Measurements from ENCODE around the gene TENM4. TPM values are rescaled to one million over a fixed set of nuclear protein-coding genes. Genes with fewer than 3 reads are reported as not detected.

The TENM4 gene
- total and polyA plus RNA-seq, 4 experiments from 2014 or later: 0.25 to 0.28 TPM; not detected in 2

GRCh38 chr11:79206951-79207350 lies 233.9 kb downstream of the TENM4 start:
- H3K36me3 ChIP-seq (ENCODE audit: insufficient read depth, low read length): no peaks in the 10 kb centered on the region
- no peaks in the 10 kb centered on the region for H3K9me3 Mint-ChIP-seq
- H3K4me3 ChIP-seq (ENCODE audit: low read length in 2 of 2): no peak overlapping the region
- CTCF ChIA-PET (ENCODE audit: partially characterized antibody): interaction anchor here (1.1 kb wide), 1 partner anchor 17 kb away, joined by 3 read pairs; no protein-coding TSS in a partner anchor
- peaks cover 0 to 1% of the 10 kb centered on the region in 2 donors for H3K27me3 Mint-ChIP-seq
- H3K36me3 Mint-ChIP-seq: no peaks in the 10 kb centered on the region
- H3K27ac Mint-ChIP-seq: no peak overlapping the region
- DNase-seq: no peak
- intact Hi-C loops (cut with micrococcal nuclease): no loop called here
- H3K4me1 Mint-ChIP-seq: no peaks in the 10 kb centered on the region
- H3K27me3 ChIP-seq (ENCODE audit: insufficient read depth, low read length): no peaks in the 10 kb centered on the region
- no peak overlapping the region for H3K27ac ChIP-seq (ENCODE audit: low read depth, low read length)
- no peaks in the 10 kb centered on the region for H3K9me3 ChIP-seq (ENCODE audit: control insufficient read depth in 1 of 2, low read length in 2 of 2)
- H3K4me1 ChIP-seq (ENCODE audit: insufficient read depth, low read length): no peaks in the 10 kb centered on the region
- POLR2A ChIA-PET (ENCODE audit: partially characterized antibody): no interaction called here
- H3K4me3 Mint-ChIP-seq: no peak overlapping the region

- peaks cover 0 to 1% of the 10 kb centered on the region in 2 donors for H3K27me3 Mint-ChIP-seq
- DNase-seq: no peak
- Histone ChIP-seq H3K27ac (ENCODE audit: low read depth, low read length) (no peak overlapping the region), H3K27me3 (ENCODE audit: insufficient read depth, low read length) (no peaks in the 10 kb centered on the region), H3K36me3 (ENCODE audit: insufficient read depth, low read length) (no peaks in the 10 kb centered on the region), H3K4me3 (ENCODE audit: low read length in 2 of 2) (no peak overlapping the region), H3K4me1 (ENCODE audit: insufficient read depth, low read length) (no peaks in the 10 kb centered on the region), H3K9me3 (ENCODE audit: control insufficient read depth in 1 of 2, low read length in 2 of 2) (no peaks in the 10 kb centered on the region)
- H3K4me1 Mint-ChIP-seq: no peaks in the 10 kb centered on the region
- H3K9me3 Mint-ChIP-seq: peaks cover 0 to 3% (median 0%) of the 10 kb centered on the region in 8 donors
- no peak overlapping the region for H3K4me3 Mint-ChIP-seq
- H3K36me3 Mint-ChIP-seq: no peaks in the 10 kb centered on the region
- POLR2A ChIA-PET (ENCODE audit: partially characterized antibody): no interaction called here
- intact Hi-C loops (cut with micrococcal nuclease): no loop called here
- CTCF ChIA-PET (ENCODE audit: partially characterized antibody): interaction anchor here (1.1 kb wide), 1 partner anchor 18 kb away, joined by 3 read pairs; no protein-coding TSS in a partner anchor
- no peak overlapping the region for H3K27ac Mint-ChIP-seq
Observed at GRCh38 chr11:79205786-79206185, 235.0 kb downstream of the TENM4 start.

GRCh38 chr11:79201677-79202347 lies 239.0 kb downstream of the TENM4 start:
- no peaks in the 10 kb centered on the region for H3K4me1 ChIP-seq (ENCODE audit: insufficient read depth, low read length)
- no peak overlapping the region for H3K4me3 Mint-ChIP-seq
- CTCF ChIA-PET (ENCODE audit: partially characterized antibody): no interaction called here
- no peak overlapping the region for H3K4me3 ChIP-seq (ENCODE audit: low read length in 2 of 2)
- no peaks in the 10 kb centered on the region for H3K9me3 ChIP-seq (ENCODE audit: control insufficient read depth in 1 of 2, low read length in 2 of 2)
- H3K27ac ChIP-seq (ENCODE audit: low read depth, low read length): no peak overlapping the region
- no peaks in the 10 kb centered on the region for H3K4me1 Mint-ChIP-seq
- no peak for DNase-seq
- peaks cover 0 to 3% (median 0%) of the 10 kb centered on the region in 8 donors for H3K9me3 Mint-ChIP-seq
- peak overlapping the region in 1 of 7 donors; percentile 69 for H3K27ac Mint-ChIP-seq
- H3K27me3 Mint-ChIP-seq: peaks cover 0 to 1% of the 10 kb centered on the region in 2 donors
- H3K36me3 Mint-ChIP-seq: no peaks in the 10 kb centered on the region
- POLR2A ChIA-PET (ENCODE audit: partially characterized antibody): no interaction called here
- no peaks in the 10 kb centered on the region for H3K27me3 ChIP-seq (ENCODE audit: insufficient read depth, low read length)
- intact Hi-C loops (cut with micrococcal nuclease): no loop called here
- H3K36me3 ChIP-seq (ENCODE audit: insufficient read depth, low read length): no peaks in the 10 kb centered on the region

- ChIA-PET CTCF (ENCODE audit: partially characterized antibody) (no interaction called here), POLR2A (ENCODE audit: partially characterized antibody) (no interaction called here)
- Histone ChIP-seq H3K4me3 (ENCODE audit: low read length in 2 of 2) (no peak overlapping the region), H3K27me3 (ENCODE audit: insufficient read depth, low read length) (no peaks in the 10 kb centered on the region), H3K9me3 (ENCODE audit: control insufficient read depth in 1 of 2, low read length in 2 of 2) (no peaks in the 10 kb centered on the region), H3K36me3 (ENCODE audit: insufficient read depth, low read length) (no peaks in the 10 kb centered on the region), H3K4me1 (ENCODE audit: insufficient read depth, low read length) (no peaks in the 10 kb centered on the region), H3K27ac (ENCODE audit: low read depth, low read length) (no peak overlapping the region)
- intact Hi-C loops (cut with micrococcal nuclease): no loop called here
- Mint-ChIP-seq H3K4me1 (no peaks in the 10 kb centered on the region), H3K36me3 (no peaks in the 10 kb centered on the region), H3K9me3 (peaks cover 0 to 3% (median 0%) of the 10 kb centered on the region in 8 donors), H3K4me3 (no peak overlapping the region), H3K27me3 (peaks cover 0 to 1% of the 10 kb centered on the region in 2 donors), H3K27ac (no peak overlapping the region)
- no peak for DNase-seq
Observed at GRCh38 chr11:79200398-79201070, 240.3 kb downstream of the TENM4 start.

GRCh38 chr11:79199729-79200354 lies 241.0 kb downstream of the TENM4 start:
- H3K27ac ChIP-seq (ENCODE audit: low read depth, low read length): no peak overlapping the region
- no peaks in the 10 kb centered on the region for H3K36me3 ChIP-seq (ENCODE audit: insufficient read depth, low read length)
- intact Hi-C loops (cut with micrococcal nuclease): no loop called here
- no peak overlapping the region for H3K4me3 ChIP-seq (ENCODE audit: low read length in 2 of 2)
- no peaks in the 10 kb centered on the region for H3K4me1 ChIP-seq (ENCODE audit: insufficient read depth, low read length)
- POLR2A ChIA-PET (ENCODE audit: partially characterized antibody): no interaction called here
- no peaks in the 10 kb centered on the region for H3K9me3 ChIP-seq (ENCODE audit: control insufficient read depth in 1 of 2, low read length in 2 of 2)
- Mint-ChIP-seq H3K27me3 (peaks cover 0 to 1% of the 10 kb centered on the region in 2 donors), H3K4me1 (no peaks in the 10 kb centered on the region), H3K9me3 (peaks cover 0 to 3% (median 0%) of the 10 kb centered on the region in 8 donors), H3K4me3 (no peak overlapping the region), H3K36me3 (no peaks in the 10 kb centered on the region), H3K27ac (no peak overlapping the region)
- DNase-seq: no peak
- CTCF ChIA-PET (ENCODE audit: partially characterized antibody): no interaction called here
- no peaks in the 10 kb centered on the region for H3K27me3 ChIP-seq (ENCODE audit: insufficient read depth, low read length)

- intact Hi-C loops (cut with micrococcal nuclease): no loop called here
- Histone ChIP-seq H3K9me3 (ENCODE audit: control insufficient read depth in 1 of 2, low read length in 2 of 2) (no peaks in the 10 kb centered on the region), H3K36me3 (ENCODE audit: insufficient read depth, low read length) (no peaks in the 10 kb centered on the region), H3K4me3 (ENCODE audit: low read length in 2 of 2) (no peak overlapping the region), H3K27ac (ENCODE audit: low read depth, low read length) (no peak overlapping the region), H3K27me3 (ENCODE audit: insufficient read depth, low read length) (no peaks in the 10 kb centered on the region), H3K4me1 (ENCODE audit: insufficient read depth, low read length) (no peaks in the 10 kb centered on the region)
- H3K9me3 Mint-ChIP-seq: peaks cover 0 to 6% (median 1%) of the 10 kb centered on the region in 8 donors
- H3K27me3 Mint-ChIP-seq: peaks cover 0 to under 1% of the 10 kb centered on the region in 2 donors
- DNase-seq: no peak
- POLR2A ChIA-PET (ENCODE audit: partially characterized antibody): no interaction called here
- no peaks in the 10 kb centered on the region for H3K36me3 Mint-ChIP-seq
- H3K27ac Mint-ChIP-seq: no peak overlapping the region
- CTCF ChIA-PET (ENCODE audit: partially characterized antibody): no interaction called here
- no peaks in the 10 kb centered on the region for H3K4me1 Mint-ChIP-seq
- H3K4me3 Mint-ChIP-seq: no peak overlapping the region
Observed at GRCh38 chr11:79198898-79199250, 242.0 kb downstream of the TENM4 start.

GRCh38 chr11:79198203-79198897 lies 242.5 kb downstream of the TENM4 start:
- intact Hi-C loops (cut with micrococcal nuclease): no loop called here
- ChIA-PET POLR2A (ENCODE audit: partially characterized antibody) (no interaction called here), CTCF (ENCODE audit: partially characterized antibody) (no interaction called here)
- DNase-seq: no peak
- Histone ChIP-seq H3K4me1 (ENCODE audit: insufficient read depth, low read length) (no peaks in the 10 kb centered on the region), H3K4me3 (ENCODE audit: low read length in 2 of 2) (no peak overlapping the region), H3K9me3 (ENCODE audit: control insufficient read depth in 1 of 2, low read length in 2 of 2) (no peaks in the 10 kb centered on the region), H3K27ac (ENCODE audit: low read depth, low read length) (no peak overlapping the region), H3K36me3 (ENCODE audit: insufficient read depth, low read length) (no peaks in the 10 kb centered on the region), H3K27me3 (ENCODE audit: insufficient read depth, low read length) (no peaks in the 10 kb centered on the region)
- Mint-ChIP-seq H3K4me3 (no peak overlapping the region), H3K4me1 (no peaks in the 10 kb centered on the region), H3K36me3 (no peaks in the 10 kb centered on the region), H3K27ac (no peak overlapping the region), H3K27me3 (no peaks in the 10 kb centered on the region), H3K9me3 (peaks cover 0 to 6% (median 1%) of the 10 kb centered on the region in 8 donors)

All from CD4-positive, alpha-beta memory T cell (primary cell).